Kidney capillary endothelial cell (primary cell): ENCODE data around the gene PTPN11.

ENCODE experiments used
- DNase-seq: peaks from one replicate; pipeline ENCODE4 v3.0.0-alpha.2; 2018; ENCODE audit warnings: low spot score

Gene PTPN11

GRCh38 chr12:112543751-112544150, 125.0 kb downstream of the PTPN11 start:
- DNase-seq, result no peak

GRCh38 chr12:112546339-112546738, 127.6 kb downstream of the PTPN11 start:
- no peak for DNase-seq

GRCh38 chr12:112546996-112547395, 128.2 kb downstream of the PTPN11 start:
- no peak for DNase-seq

- no peak for DNase-seq
These were observed 130.3 kb downstream of the PTPN11 start for GRCh38 chr12:112549031-112549430.

GRCh38 chr12:112551681-112552080, 132.9 kb downstream of the PTPN11 start:
- no peak for DNase-seq

- DNase-seq, result no peak
These were observed 137.0 kb downstream of the PTPN11 start for GRCh38 chr12:112555621-112556233.

- no peak for DNase-seq
These were observed 139.3 kb downstream of the PTPN11 start for GRCh38 chr12:112557951-112558630.
